Posterior vena cava (tissue), 2 donors: ENCODE data around the gene HSPA12A. TPM values are rescaled to one million over a fixed set of nuclear protein-coding genes. Genes with fewer than 3 reads are reported as not detected.

Experiments
- DNase-seq: peaks from one replicate; pipeline ENCODE4 v3.0.0-alpha.2; 2020; ENCODE audit warnings: low spot score
- intact Hi-C, 2 donors: fragments of 100-400 bp; cut with DNase I; formaldehyde crosslinking; loops; one replicate each; pipeline versions ENCODE4 v1.14.1 to v1.14.2; 2022 to 2023
- total RNA-seq, 2 donors: library from RNA; stranded (reverse); fragmentation: NEBNext Ultra II Directional; extraction: Animal tissue kit (Norgen Biotek cat#: 25700); gene quantifications; one replicate each; pipeline ENCODE4 v1.2.1, GENCODE V29; 2021
- donor health status: DM: yes; HTN: yes; CAD: no.
- donor health status: DM: yes; HTN: yes; CAD: no.

HSPA12A gene
- total RNA-seq, 2 donors from 2014 or later, result 20.5 to 20.8 TPM

- DNase-seq, result no peak
- intact Hi-C loops, result no loop called here
Observed at GRCh38 chr10:116663342-116663741, 79.0 kb downstream of the HSPA12A start.

GRCh38 chr10:116660860-116661259 lies 81.5 kb downstream of the HSPA12A start:
- DNase-seq, result no peak
- intact Hi-C loops, result no loop called here

- intact Hi-C loops, result no loop called here
Observed at GRCh38 chr10:116659049-116659670, 83.2 kb downstream of the HSPA12A start.

GRCh38 chr10:116657863-116658551 lies 84.4 kb downstream of the HSPA12A start:
- intact Hi-C loops, result no loop called here
- no peak for DNase-seq

More at GRCh38 chr10:116659049-116659670, 83.2 kb downstream of the HSPA12A start:
- no peak for DNase-seq

DNA sequence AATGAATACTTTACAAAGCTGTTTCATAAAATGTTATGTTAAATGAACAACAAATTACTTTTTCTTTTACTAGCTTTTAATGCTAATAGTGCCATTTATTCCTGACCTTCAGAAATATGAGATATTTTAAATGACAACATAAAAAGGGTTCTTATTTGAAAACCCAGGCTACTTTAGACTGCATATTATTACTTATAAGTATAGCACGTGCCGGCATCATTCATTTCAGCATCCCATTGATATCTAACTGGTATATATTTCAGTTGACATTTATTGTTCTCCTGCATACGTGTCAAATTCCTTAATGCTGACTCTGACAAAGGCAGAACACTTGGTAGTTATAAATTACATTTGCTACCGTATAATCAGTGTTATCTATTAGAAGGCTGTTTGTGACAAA lies 86.3 kb downstream of the HSPA12A start:
- no peak for DNase-seq
- intact Hi-C loops, result no loop called here

GRCh38 chr10:116655568-116655967 lies 86.8 kb downstream of the HSPA12A start:
- no peak for DNase-seq
- intact Hi-C loops, result no loop called here

DNA sequence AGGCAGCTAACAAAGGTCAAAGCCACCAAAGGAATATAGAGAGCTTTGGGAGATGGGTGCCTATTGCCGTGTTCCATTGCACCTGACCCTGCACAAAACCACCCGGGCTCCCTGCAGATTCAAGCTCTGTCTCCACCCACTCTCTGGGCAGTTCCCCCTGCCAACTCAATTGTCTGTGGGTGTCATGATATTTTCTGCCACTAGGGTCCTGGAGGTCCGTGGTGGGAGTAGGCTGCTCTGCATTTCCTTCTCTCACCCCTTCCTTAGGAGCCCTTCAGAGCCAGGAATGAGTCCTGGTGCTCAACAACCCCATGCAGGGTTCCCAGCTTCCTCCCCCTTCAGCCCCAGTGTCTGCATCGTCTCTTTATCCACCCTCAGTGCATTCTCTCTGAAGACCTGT lies 87.5 kb downstream of the HSPA12A start:
- no peak for DNase-seq
- intact Hi-C loops, result no loop called here

DNA sequence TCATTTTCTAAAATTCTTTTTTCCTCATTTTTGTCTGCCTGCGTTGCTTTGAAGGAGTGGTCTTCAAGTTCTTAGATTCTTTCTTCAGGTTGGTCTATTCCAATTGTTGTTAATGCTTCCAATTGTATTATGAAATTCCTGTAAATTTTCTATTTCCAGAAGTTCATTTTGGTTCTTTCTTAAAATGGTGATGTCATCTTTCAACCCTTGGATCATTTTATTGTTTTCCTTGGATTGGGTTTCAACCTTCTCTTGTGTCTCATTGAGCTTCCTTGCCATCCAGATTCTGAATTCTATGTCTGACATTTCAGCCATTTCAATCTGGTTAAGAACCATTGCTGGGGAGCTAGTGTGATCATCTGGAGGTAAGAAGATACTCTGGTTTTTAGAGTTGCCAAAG lies 88.5 kb downstream of the HSPA12A start:
- intact Hi-C loops, result no loop called here
- no peak for DNase-seq

DNA sequence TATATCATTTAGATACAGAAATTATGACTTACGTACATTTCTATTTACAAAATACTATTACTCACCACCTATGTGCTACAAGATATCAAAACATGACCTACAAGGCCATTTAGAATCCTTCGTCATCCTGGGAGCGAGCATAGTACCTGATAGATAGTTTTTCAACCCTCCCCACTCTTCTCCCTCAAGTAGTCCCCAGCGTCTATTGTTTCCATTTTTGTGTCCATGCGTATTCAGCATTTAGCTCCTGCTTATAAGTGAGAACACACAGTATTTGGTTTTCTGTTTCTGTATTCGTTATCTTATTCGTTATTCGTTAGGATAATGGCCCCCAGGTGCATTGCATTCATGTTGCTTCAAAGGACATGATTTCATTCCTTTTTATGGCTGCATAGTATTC lies 93.5 kb downstream of the HSPA12A start:
- DNase-seq, result no peak
- intact Hi-C loops, result no loop called here

DNA sequence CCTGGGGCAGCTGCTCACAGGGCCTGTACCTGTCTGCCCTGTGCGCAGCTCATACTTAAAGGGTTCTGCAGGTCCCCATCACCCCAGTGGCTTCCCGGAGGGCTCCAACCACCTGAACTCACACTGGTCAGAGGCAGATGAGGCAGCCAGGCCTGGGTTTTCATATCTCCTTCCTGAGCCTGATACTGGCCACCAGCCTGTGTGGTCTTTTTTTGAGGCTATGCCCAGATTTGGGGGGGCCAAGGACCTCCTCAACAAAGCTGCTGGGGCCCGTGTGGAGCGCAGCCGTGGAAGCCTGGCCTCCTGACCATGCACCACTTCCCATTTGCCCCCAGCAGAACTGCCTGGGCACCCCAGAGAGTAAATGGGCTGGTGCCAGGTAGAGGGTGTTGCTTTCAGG lies 95.9 kb downstream of the HSPA12A start:
- intact Hi-C loops, result no loop called here
- no peak for DNase-seq

DNA sequence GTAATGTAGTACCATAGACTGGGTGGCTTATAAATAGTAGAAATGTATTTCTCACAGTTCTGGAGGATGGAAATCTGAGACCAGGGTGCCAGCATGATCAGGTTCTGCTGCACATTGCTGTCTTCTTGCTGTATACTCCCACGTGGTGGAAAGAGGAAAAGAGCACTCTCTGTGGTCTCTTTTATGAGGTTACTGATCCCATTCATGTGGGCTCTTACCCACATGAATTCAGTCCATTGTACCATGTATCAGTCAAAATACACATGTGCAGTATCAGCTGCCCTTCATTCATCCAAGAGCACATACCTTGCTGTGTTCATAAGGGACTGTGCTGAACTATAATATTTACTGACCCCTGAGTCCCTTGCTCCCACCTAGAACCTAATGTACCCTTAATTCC lies 104.5 kb downstream of the HSPA12A start:
- no peak for DNase-seq
- intact Hi-C loops, result no loop called here

DNA sequence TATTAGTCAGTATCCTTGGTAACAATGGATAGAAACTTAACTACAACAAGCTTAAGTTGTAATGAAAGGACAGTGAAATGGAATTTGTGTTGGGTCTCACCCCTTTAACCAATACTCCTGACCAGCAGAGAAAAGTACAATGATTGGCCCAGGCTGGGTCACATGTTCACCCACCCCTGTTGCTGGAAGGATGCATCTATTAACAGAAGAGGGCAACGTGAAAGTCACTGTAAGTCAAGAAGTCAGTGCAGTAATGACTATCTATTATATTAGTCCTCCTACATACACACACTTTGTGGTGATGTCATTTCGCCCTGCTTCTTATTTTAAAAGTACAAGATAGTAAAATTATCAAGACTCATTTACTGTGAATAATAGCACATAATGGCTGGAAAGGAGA lies 105.4 kb downstream of the HSPA12A start:
- no peak for DNase-seq
- intact Hi-C loops, result no loop called here

GRCh38 chr10:116636385-116636784 lies 106.0 kb downstream of the HSPA12A start:
- no peak for DNase-seq
- intact Hi-C loops, result no loop called here

- no peak for DNase-seq
- intact Hi-C loops, result no loop called here
Observed at GRCh38 chr10:116634126-116634975, 108.0 kb downstream of the HSPA12A start.

GRCh38 chr10:116633216-116633600 lies 109.2 kb downstream of the HSPA12A start:
- intact Hi-C loops, result no loop called here
- DNase-seq, result no peak

DNA sequence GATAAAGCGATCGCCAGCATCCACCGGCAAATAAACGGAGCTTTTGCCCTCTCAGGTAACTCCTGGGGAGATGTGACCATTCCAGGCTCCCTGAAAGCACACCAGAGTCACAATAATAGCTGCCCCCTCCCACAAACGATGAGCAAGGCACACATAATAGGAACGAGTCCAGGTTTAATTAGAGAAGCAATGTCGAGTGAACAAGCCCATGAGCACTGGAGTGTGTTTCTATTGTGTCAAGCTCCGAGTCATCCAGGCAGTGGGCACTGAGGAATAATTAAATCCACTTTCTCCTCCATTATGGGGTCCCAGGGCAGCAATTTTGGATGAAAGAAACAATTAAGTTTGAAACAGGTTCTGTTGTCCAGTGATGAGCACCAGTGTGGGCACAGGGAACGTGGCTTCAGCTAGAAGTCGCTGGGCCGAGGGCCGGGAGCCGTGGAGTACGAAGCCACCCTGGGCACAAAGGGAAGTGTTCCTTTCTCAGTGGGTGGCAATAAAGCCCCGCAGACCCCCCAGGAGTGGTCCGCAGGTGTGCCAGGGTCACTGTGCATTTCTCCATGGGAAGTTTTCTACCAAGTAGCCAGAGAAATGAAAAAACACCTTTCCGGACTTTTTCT lies 109.7 kb downstream of the HSPA12A start:
- intact Hi-C loops, result no loop called here
- no peak for DNase-seq

- DNase-seq, result no peak
- intact Hi-C loops, result no loop called here
Observed at GRCh38 chr10:116631871-116632295, 110.5 kb downstream of the HSPA12A start.

- intact Hi-C loops, result no loop called here
Observed at GRCh38 chr10:116630020-116630419, 112.3 kb downstream of the HSPA12A start.

DNA sequence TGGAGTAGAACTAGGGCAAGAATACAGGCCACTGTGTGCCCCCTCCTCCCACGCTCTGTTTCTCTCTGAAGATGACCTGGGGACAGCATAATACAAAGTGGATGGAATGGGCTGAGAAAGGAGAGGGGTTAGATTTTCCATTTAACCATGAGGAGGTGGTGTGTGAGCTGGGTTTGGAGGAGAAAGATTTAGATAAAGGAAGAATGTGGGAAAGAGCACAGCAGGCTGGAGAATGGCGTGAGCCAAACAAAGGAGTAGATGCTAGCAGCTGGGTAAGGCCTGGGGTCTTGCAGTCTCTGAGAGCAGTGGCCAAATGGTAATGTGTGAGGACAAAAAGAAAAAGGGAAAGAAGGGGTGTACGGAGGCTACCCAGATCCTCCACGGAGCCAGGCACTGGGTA lies 113.0 kb downstream of the HSPA12A start:
- no peak for DNase-seq
- intact Hi-C loops, result no loop called here

More at GRCh38 chr10:116630020-116630419, 112.3 kb downstream of the HSPA12A start:
- no peak for DNase-seq

DNA sequence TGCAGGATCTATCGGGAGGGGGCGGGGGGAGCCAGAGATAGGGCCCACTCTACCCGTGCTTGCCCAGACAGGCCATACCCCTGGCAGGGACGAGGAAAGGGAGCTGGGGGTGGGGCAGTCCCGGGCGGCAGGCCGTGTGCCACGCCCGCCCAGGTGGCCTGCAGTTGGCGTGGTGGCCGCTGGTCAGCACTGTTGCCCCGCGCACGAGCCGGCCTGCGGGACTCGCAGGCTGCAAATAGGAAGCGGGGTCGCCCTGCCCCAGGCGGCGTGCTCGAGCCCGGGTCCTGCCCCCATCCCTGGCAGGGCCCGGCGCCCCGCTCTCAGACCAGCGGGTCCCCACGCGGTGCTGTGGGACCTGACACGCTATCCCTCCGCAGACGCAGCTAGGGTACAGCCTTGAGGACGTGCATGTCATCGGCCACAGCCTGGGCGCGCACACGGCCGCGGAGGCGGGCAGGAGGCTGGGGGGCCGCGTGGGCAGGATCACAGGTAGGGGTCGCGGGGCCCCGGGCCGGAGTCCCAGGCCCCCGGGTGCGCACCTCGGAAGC lies 114.9 kb downstream of the HSPA12A start:
- intact Hi-C loops, result no loop called here
- no peak for DNase-seq
